GM19193 (cell line): ENCODE results near the gene HAO2.

ENCODE experiments used
- POLR2A ChIP-seq: IDR thresholded peaks from 4 replicates; pipeline ENCODE4 v1.6.1; 2011; ENCODE audit not compliant: insufficient read depth, insufficient read length; ENCODE audit errors: extremely low read depth

The HAO2 gene

DNA sequence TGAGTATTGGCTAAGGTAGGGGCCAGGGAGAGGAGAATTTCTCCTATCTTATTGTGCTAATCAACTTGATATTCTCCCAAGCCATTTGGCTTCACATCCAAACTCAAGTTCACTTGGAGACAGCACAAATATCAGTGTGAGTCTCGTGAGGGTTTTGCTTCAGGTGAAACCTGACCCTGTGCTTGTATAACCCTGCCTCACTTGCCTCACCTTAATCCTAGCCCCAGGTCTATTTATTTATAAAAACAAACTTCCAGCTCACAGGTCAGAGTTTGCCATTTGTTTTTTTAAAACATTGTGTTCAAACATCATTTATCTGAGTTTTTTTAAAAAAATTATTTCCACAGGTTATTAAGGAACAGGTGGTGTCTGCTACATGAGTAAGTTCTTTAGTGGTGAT is 19.9 kb downstream of the HAO2 start:
- TF ChIP-seq POLR2A, result no peak

DNA sequence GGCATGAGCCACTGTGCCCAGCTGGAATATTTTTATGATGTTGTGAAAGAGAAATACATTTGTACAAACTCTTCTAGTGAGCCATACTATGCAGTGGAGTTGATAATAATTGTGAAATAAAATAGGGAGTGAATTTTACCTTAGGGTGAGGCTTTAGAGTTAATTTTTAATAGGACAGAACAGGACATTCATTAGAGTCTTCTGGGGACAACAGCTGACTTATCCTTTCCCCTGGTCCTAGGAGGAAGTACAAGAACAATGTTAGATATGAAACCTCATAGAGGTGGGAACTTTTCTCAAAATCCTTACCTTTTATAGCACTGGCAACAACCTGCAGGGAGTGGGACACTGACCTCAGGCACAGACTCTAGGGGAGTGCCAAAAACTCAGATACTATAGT is 21.9 kb downstream of the HAO2 start:
- no peak for TF ChIP-seq POLR2A

DNA sequence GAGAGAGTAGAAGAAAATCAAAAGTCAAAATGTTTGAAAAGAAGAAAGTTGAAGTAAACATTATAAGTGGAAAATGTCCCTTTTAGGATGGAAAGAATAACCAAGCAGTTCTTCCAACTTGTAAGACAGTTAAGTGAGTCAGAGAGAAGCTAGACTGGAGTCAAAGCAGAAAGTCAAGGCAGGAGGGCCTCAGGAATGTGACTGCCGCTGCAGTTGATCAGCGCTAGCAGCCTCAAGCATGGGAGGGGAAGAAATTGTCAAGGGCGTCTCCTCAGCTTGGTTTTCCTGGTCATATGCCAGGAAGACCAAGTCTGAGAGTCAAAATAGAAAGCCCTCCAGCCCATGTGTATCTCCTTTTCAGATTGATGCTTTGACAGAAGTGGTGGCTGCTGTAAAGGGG is 23.2 kb downstream of the HAO2 start:
- TF ChIP-seq POLR2A, result no peak

DNA sequence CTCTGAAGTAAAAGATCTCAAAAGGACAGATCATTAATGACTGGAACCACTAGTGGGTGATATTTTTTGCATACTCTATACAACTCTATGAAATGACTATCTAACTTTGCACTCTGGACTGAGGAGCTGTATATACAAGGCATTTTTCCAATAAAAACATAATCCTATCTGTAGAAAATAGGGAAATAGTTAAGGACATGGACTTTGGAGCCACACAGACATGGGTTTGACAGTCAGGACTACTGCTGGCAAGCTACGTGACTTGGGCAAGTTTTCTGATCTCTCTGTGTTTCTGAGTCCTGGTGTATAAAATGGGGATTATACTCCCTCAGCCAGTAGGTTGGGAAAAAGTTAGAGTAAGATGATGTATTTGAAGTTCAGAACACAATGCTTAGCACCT is 25.5 kb downstream of the HAO2 start:
- no peak for TF ChIP-seq POLR2A

DNA sequence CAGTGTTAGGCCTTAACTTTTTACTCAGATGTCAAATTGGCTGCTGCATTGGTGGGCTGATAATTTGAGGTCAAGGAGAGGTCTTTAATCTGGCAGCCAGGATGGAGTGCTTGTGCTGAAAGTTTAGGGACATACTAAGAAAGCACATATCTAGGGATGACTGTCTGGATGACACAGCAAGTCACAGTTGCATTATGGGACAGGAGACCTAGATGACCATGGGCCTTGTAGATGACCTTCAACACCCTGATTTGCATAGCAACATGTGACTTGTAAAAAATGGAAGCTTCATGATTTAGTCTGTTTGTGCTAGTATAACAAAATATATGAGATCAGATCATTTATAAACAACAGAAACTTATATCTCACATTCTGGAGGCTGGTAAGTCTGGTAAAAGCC is 28.4 kb downstream of the HAO2 start:
- TF ChIP-seq POLR2A, result no peak

DNA sequence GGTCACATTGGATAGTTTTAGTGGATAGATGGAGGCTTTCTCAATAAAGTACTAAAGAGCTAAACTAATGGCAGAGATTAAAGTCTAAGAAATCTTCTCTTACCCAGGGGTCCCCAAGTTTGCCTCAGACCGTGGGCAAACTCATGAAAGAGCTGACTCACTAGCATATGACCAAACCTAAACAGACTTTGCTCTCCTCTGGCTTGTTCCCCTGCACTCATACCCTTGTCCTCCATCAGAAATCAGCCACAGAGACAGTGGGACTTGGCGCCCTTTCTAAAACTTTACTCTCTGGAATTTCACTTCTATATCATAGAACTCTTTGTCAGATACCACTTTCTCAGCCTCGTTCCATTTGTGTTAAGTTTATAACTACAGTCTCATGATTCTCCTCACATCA is 29.4 kb downstream of the HAO2 start:
- no peak for TF ChIP-seq POLR2A

DNA sequence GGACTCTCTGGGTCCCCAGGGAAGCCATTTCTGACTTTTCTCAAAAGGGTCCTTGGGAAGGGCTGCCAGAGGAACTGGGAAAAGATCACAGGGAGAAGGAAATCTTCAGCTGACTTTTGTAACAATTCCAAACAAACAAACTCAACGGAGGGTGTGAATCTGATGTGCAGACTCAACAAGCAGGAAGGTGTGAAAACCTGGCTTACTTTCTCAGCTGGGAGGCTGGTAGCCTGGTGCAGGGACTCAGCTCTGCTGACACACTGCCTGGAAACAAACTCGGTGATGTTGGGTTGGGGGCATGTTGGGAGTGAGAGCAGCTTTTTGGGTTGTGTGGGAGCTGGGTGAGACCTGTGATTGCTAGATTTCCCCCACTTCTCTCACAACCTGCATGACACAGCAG is 36.2 kb downstream of the HAO2 start:
- TF ChIP-seq POLR2A, result no peak

DNA sequence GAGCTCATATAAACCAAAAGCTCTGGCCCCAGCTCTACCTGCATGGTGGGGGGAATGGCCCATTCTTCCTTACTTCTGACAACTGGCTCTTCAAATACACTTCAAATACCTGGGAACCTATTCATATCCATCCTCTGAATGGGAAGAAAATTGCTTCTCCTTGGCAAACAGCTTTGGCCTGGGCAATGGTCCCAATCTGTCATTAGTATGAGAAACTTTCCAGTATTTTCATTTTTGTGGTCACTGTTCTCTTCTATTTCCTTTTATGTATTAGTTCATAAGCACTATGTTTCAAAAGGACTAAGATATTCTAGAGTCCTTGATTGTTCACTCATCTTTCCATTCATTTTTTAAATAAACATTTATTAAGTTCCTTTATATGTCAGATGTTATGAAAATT is 41.1 kb downstream of the HAO2 start:
- TF ChIP-seq POLR2A, result no peak

DNA sequence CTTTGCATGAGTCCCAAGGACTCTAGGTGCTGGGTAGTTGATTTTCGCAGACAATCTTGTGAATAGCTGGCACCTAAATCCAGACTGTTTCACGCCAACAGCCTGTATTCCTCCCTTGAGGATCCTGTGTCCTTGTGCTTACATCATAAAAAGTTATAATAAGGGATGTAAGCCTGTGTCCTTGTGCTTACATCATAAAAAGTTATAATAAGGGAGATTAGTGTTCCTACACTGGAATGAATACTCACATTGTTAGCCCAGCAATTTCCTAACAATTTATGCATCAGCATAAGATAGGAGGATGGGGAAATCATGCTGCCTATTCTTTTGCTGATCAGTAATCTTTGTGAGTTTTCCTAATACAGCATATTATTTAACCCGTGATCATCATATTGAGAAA is 42.4 kb downstream of the HAO2 start:
- no peak for TF ChIP-seq POLR2A

DNA sequence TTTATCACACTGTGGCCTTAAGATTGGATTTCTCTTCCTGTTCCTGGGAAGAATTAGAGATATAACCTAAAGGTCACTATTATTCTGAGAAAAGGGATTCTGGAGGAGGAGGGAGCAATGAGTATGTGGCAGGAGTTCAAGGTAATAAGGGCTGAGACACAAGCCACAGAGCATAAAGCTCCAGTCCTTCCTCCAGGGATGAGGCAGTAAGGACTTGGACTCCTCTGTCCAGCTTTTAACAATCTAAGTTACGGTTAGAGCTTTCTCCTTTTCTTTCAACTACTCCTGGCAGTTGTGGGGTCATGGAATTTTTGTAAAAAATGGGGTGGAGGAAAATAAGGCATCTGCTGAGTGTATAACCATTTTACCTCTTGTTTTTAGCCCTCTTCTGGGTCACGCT is 46.4 kb downstream of the HAO2 start, which contains the start of gene HSD3B2:
Gene HSD3B2, plus strand, starts transcription at position 201 of the 400 bp plus-strand sequence. CDS start 270 bp downstream, outside the sequence.
- TF ChIP-seq POLR2A, result no peak

DNA sequence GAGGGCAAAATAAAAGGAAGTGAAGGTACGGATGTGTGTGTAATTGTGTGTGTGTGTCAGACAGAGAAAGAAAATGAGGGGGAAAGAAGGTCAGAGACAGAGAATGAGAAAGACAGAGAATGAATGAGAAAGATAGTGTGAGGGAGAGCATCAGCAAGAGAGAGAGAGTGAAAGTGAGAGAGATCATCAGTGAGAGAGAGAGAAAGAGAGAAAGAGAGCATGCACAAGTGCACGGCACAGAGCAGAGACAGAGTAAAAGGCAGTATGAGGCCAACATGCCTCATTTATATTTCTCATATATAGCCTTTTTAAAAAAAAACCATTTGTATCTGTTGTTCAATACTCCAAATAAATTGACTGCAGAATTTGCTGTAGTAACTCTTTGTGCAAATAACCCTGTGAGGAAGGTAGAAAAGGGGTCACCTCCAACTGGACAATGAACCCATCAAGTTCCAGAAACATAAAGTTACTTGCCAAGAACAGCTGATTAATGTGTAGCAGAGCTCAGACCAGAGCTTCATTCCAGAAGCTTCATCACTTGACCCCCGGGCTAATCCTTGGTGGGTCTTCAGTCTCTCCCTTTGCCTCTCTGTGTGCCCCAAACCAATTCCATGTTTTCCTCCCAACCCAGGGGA is 47.5 kb downstream of the HAO2 start:
- no peak for TF ChIP-seq POLR2A

DNA sequence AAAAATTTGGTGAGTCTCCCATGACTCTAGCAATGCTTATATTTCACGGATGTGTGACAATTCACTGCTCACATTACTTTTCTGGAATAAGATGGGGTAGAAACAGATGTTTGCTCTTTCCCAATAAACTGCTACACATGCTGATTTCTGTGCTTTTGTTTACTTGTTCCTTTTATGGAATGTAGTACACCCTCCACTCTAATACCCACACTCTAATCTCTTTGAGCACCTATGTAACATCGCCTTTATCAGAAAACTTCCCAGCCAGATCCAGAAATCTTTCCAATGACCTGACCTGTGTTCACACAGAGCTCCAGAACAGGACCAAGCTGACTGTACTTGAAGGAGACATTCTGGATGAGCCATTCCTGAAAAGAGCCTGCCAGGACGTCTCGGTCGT is 50.5 kb downstream of the HAO2 start:
- TF ChIP-seq POLR2A, result no peak

DNA sequence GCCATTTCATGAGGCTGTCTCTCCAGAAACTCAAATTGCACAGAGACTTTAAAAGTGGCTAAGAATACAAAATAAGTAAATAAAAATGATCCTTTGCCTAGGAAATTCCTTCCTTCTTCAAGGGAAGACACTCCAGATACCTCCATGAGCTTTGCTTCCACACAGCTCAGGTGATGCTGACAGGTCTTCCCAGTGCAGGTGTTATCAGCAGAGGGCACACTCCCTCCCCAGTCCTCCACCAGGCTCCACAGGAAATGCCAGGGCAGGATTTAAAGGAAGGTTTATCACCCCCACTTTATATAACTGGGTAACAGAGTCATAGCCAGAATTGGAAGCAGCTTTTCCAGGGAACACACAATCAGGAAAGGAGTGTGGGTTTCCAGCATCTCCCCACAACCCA is 52.1 kb downstream of the HAO2 start:
- TF ChIP-seq POLR2A, result no peak

DNA sequence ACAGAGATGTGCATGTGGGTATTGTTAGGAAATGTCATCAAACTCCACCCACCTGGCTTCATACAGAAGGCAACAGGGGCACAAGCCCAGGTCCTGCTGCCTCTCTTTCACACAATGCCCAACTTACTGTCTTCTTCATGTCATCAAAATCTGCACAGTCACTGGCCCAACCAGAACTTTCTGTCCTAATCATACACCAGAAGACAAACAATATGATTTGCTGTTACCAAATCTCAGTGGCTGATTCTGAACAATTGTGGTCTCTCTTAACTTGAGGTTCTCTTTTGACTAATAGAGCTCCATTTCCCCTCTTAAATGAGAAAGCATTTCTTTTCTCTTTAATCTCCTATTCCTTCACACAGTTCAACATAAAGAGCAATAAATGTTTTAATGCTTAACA is 54.0 kb downstream of the HAO2 start:
- TF ChIP-seq POLR2A, result no peak

DNA sequence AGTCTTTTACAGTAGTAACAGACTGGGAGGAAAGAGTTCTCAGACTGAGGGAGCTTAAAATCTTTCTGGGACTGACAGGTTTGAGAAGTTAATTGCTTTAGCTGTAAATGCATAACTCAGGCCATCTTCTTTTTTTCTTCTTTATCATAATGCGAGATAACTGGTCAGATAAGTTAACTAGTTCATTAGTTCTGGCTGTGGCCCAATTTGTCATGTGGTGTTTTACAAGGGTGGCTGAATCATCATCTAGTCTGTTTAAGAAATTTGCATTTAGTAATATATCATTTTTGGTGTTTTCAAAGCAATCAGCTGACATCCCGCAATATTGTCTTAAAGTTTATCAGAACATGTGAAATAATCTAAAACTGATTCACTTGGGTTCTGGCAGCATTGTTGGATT is 60.4 kb downstream of the HAO2 start:
- TF ChIP-seq POLR2A, result no peak

DNA sequence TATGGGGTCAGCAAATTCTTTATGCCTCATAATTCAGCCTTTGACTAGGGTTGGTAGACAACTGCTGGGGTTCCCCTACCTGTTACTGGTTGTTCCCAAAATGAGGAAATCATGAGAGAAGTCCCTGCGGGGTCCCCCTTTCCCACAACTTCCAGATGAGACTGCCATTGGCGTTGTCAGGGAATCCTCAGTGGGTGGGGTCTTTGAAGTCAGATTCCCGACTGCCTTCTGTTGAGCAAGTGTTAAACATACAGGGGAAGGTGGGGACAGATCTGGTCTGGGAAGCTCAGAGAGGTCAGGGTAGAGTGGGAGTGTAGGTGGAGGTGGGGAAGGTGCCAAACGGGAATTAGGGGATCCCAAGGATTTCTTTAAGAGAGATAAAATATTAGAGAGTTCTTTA is 61.1 kb downstream of the HAO2 start:
- no peak for TF ChIP-seq POLR2A

DNA sequence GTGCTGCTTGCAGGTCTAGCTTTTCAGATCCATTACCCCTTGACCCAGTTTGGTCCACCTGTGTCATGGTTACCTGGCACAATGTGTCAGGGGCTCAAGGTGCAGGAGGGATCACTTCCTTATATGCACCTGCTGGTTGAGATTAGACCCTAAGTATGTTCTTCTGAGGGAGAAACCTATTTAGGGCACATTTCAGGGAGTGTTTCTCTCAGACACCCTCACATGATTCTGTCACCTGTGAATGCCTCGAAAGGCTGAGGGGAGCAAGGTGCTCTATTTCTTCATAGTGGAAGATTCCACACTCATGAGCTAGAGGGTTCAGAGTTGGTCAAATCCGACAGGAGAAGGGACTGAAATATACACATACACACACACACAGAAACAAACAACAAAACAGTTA is 61.9 kb downstream of the HAO2 start:
- TF ChIP-seq POLR2A, result no peak

DNA sequence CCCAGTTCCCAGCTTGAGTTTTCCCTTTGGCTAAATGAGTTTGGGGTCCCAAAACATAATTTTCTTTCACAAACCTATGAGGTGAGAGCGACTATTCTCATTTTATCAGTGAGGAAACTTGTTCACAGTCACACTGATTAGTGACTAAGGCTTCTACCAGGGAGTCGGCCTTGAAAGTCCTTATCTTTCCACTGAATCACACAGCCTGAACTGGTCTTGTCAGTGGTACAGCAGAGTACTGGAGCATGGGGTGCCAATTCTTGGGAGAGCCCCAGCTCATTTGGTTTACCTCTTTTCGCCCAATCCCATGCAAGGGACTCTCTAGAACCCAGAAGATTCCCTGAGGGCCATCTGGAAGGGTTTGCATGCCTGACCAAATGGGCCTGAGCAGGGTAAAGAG is 63.3 kb downstream of the HAO2 start:
- no peak for TF ChIP-seq POLR2A

DNA sequence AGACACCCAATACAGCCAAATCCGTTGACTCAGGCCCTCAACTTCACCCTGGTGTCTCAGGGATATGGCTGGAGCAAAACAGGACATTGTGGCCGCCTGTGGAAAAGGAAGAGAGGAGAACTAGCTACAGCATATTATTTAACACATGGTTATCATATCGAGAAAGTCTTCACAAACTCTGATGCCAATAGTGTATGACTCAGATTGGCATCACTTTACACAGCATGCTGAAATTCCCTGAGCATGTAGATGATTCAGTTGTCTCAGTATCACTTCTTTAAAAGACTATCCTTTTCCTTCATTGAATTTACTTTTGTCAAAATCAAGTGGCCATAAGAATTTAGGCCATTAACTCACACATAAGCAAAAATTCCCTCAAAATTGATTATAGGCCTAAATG is 66.5 kb downstream of the HAO2 start:
- no peak for TF ChIP-seq POLR2A
